ENCODE results near the gene RAG1. TPM values are rescaled to one million over a fixed set of nuclear protein-coding genes. Genes with fewer than 3 reads are reported as not detected.

The RAG1 gene
- total RNA-seq, 2 donors from 2014 or later, result 0.13 to 0.29 TPM

- Mint-ChIP-seq H3K36me3 (ENCODE audit: low read depth) (no peaks in the 10 kb centered on the region), H3K4me1 (no peaks in the 10 kb centered on the region), H3K27ac (no peak overlapping the region), H3K4me3 (no peak overlapping the region), H3K9me3 (no peaks in the 10 kb centered on the region), H3K27me3 (peaks cover 27% of the 10 kb centered on the region)
- ATAC-seq (replicated peaks), result no peak
Measured at GRCh38 chr11:36574486-36574885, 6.7 kb downstream of the RAG1 start.

- Mint-ChIP-seq H3K9me3 (peaks cover 6% of the 10 kb centered on the region), H3K27me3 (peaks cover 21% of the 10 kb centered on the region)
Measured at GRCh38 chr11:36577373-36577772, 9.6 kb downstream of the RAG1 start.

GRCh38 chr11:36577859-36578258 lies 10.1 kb downstream of the RAG1 start:
- Mint-ChIP-seq H3K27me3 (peaks cover 16% of the 10 kb centered on the region), H3K4me3 (no peak overlapping the region), H3K27ac (no peak overlapping the region), H3K9me3 (peaks cover 6% of the 10 kb centered on the region), H3K4me1 (no peaks in the 10 kb centered on the region), H3K36me3 (ENCODE audit: low read depth) (no peaks in the 10 kb centered on the region)
- no peak for ATAC-seq (replicated peaks)

More at GRCh38 chr11:36577373-36577772, 9.6 kb downstream of the RAG1 start:
- Mint-ChIP-seq H3K27ac (no peak overlapping the region), H3K4me3 (no peak overlapping the region), H3K36me3 (ENCODE audit: low read depth) (no peaks in the 10 kb centered on the region), H3K4me1 (no peaks in the 10 kb centered on the region)
- ATAC-seq (replicated peaks), result no peak

- H3K27me3 Mint-ChIP-seq, result peaks cover 18% of the 10 kb centered on the region
- ATAC-seq (replicated peaks), result no peak
- H3K4me3 Mint-ChIP-seq, result no peak overlapping the region
- no peak overlapping the region for H3K27ac Mint-ChIP-seq
- no peaks in the 10 kb centered on the region for H3K4me1 Mint-ChIP-seq
- peaks cover 6% of the 10 kb centered on the region for H3K9me3 Mint-ChIP-seq
- H3K36me3 Mint-ChIP-seq (ENCODE audit: low read depth), result no peaks in the 10 kb centered on the region
Measured at GRCh38 chr11:36578458-36578857, 10.7 kb downstream of the RAG1 start.

- ATAC-seq (replicated peaks), result no peak
- Mint-ChIP-seq H3K4me3 (no peak overlapping the region), H3K4me1 (no peaks in the 10 kb centered on the region), H3K36me3 (ENCODE audit: low read depth) (no peaks in the 10 kb centered on the region), H3K27ac (no peak overlapping the region), H3K27me3 (peaks cover 13% of the 10 kb centered on the region), H3K9me3 (peaks cover 6% of the 10 kb centered on the region)
Measured at GRCh38 chr11:36581536-36581935, 13.7 kb downstream of the RAG1 start.

- no peaks in the 10 kb centered on the region for H3K4me1 Mint-ChIP-seq
- ATAC-seq (replicated peaks), result no peak
- H3K36me3 Mint-ChIP-seq (ENCODE audit: low read depth), result no peaks in the 10 kb centered on the region
- no peak overlapping the region for H3K4me3 Mint-ChIP-seq
- no peak overlapping the region for H3K27ac Mint-ChIP-seq
- H3K27me3 Mint-ChIP-seq, result peaks cover 17% of the 10 kb centered on the region
- peaks cover 6% of the 10 kb centered on the region for H3K9me3 Mint-ChIP-seq
Measured at GRCh38 chr11:36583667-36584066, 15.9 kb downstream of the RAG1 start.

- no peak for ATAC-seq (replicated peaks)
- Mint-ChIP-seq H3K27ac (no peak overlapping the region), H3K4me3 (no peak overlapping the region), H3K9me3 (peaks cover 6% of the 10 kb centered on the region), H3K4me1 (no peaks in the 10 kb centered on the region), H3K27me3 (peaks cover 32% of the 10 kb centered on the region), H3K36me3 (ENCODE audit: low read depth) (no peaks in the 10 kb centered on the region)
Measured at GRCh38 chr11:36586543-36586942, 18.7 kb downstream of the RAG1 start.

GRCh38 chr11:36588099-36588498 lies 20.3 kb downstream of the RAG1 start:
- Mint-ChIP-seq H3K36me3 (ENCODE audit: low read depth) (no peaks in the 10 kb centered on the region), H3K9me3 (no peaks in the 10 kb centered on the region), H3K4me1 (no peaks in the 10 kb centered on the region), H3K27me3 (peaks cover 36% of the 10 kb centered on the region), H3K27ac (no peak overlapping the region), H3K4me3 (no peak overlapping the region)
- no peak for ATAC-seq (replicated peaks)

- ATAC-seq (replicated peaks), result no peak
- Mint-ChIP-seq H3K4me1 (no peaks in the 10 kb centered on the region), H3K4me3 (no peak overlapping the region), H3K36me3 (ENCODE audit: low read depth) (no peaks in the 10 kb centered on the region), H3K27ac (no peak overlapping the region), H3K9me3 (no peaks in the 10 kb centered on the region), H3K27me3 (peaks cover 35% of the 10 kb centered on the region)
Measured at GRCh38 chr11:36590513-36590912, 22.7 kb downstream of the RAG1 start.

GRCh38 chr11:36591433-36591832 lies 23.6 kb downstream of the RAG1 start:
- Mint-ChIP-seq H3K27ac (no peak overlapping the region), H3K4me1 (no peaks in the 10 kb centered on the region), H3K27me3 (peaks cover 35% of the 10 kb centered on the region)

GRCh38 chr11:36594316-36594989 lies 26.6 kb downstream of the RAG1 start, which contains the start of gene IFTAP:
TSS of gene IFTAP (plus strand) at chr11:36594502. CDS start at chr11:36610104, 15,602 bp downstream.
- peak; percentile 73 for ATAC-seq (replicated peaks)
- H3K27ac Mint-ChIP-seq, result peak within 1 kb of the TSS; percentile 71
- H3K4me1 Mint-ChIP-seq, result no peaks in the 10 kb centered on the region
- peaks cover 25% of the 10 kb centered on the region for H3K27me3 Mint-ChIP-seq
- H3K4me3 Mint-ChIP-seq, result peak within 1 kb of the TSS; percentile 84
- no peaks in the 10 kb centered on the region for H3K9me3 Mint-ChIP-seq
- no peaks in the 10 kb centered on the region for H3K36me3 Mint-ChIP-seq (ENCODE audit: low read depth)

More at GRCh38 chr11:36591433-36591832, 23.6 kb downstream of the RAG1 start:
- no peaks in the 10 kb centered on the region for H3K36me3 Mint-ChIP-seq (ENCODE audit: low read depth)
- no peak for ATAC-seq (replicated peaks)
- H3K4me3 Mint-ChIP-seq, result no peak overlapping the region
- no peaks in the 10 kb centered on the region for H3K9me3 Mint-ChIP-seq

GRCh38 chr11:36596880-36597279 lies 29.1 kb downstream of the RAG1 start:
- Mint-ChIP-seq H3K36me3 (ENCODE audit: low read depth) (no peaks in the 10 kb centered on the region), H3K4me1 (no peaks in the 10 kb centered on the region), H3K27me3 (peaks cover 8% of the 10 kb centered on the region), H3K9me3 (no peaks in the 10 kb centered on the region), H3K4me3 (no peak overlapping the region), H3K27ac (no peak overlapping the region)
- ATAC-seq (replicated peaks), result peak; percentile 58

- Mint-ChIP-seq H3K9me3 (no peaks in the 10 kb centered on the region), H3K27me3 (peaks cover 3% of the 10 kb centered on the region), H3K4me1 (no peaks in the 10 kb centered on the region), H3K36me3 (ENCODE audit: low read depth) (no peaks in the 10 kb centered on the region), H3K4me3 (no peak within 1 kb of the TSS), H3K27ac (no peak within 1 kb of the TSS)
- no peak for ATAC-seq (replicated peaks)
Measured at GRCh38 chr11:36598051-36598450, 30.2 kb downstream of the RAG1 start, which contains the start of gene RAG2. TSS of gene RAG2 (minus strand) at chr11:36598236. CDS start at chr11:36594168, 4,068 bp downstream.

- H3K27me3 Mint-ChIP-seq, result no peaks in the 10 kb centered on the region
- no peaks in the 10 kb centered on the region for H3K4me1 Mint-ChIP-seq
- H3K27ac Mint-ChIP-seq, result no peak overlapping the region
- H3K9me3 Mint-ChIP-seq, result no peaks in the 10 kb centered on the region
- ATAC-seq (replicated peaks), result no peak
- H3K36me3 Mint-ChIP-seq (ENCODE audit: low read depth), result no peaks in the 10 kb centered on the region
- H3K4me3 Mint-ChIP-seq, result no peak overlapping the region
Measured at GRCh38 chr11:36600180-36600579, 32.4 kb downstream of the RAG1 start.

- Mint-ChIP-seq H3K27ac (no peak overlapping the region), H3K9me3 (no peaks in the 10 kb centered on the region), H3K27me3 (no peaks in the 10 kb centered on the region), H3K4me1 (no peaks in the 10 kb centered on the region), H3K36me3 (ENCODE audit: low read depth) (no peaks in the 10 kb centered on the region), H3K4me3 (no peak overlapping the region)
- no peak for ATAC-seq (replicated peaks)
Measured at GRCh38 chr11:36601155-36601554, 33.3 kb downstream of the RAG1 start.
